Psoas muscle (tissue), 8 donors: ENCODE measurements around the gene OR2Y1. TPM values are rescaled to one million over a fixed set of nuclear protein-coding genes. Genes with fewer than 3 reads are reported as not detected.

Experiments used
- ATAC-seq, 4 donors: fragments of 200-7000 bp; cut with Tn5 transposase; one replicate each; pipeline ENCODE4 v1.9.1; 2020; ENCODE audit warnings: moderate library complexity in 3 of 4, mild to moderate bottlenecking in 2 of 4
- DNase-seq, 2 donors: peaks; one replicate each; pipeline ENCODE4 v3.0.0-alpha.2; 2020
- H3K27ac ChIP-seq: fragments of 200-600 bp; one replicate; pipeline ENCODE4 v1.8.0; 2022
- H3K27me3 ChIP-seq, 3 donors: fragments of 200-600 bp in 1 of 3; one replicate each; pipeline versions ENCODE4 v1.6.1 to v1.8.0; 2013 to 2022; ENCODE audit warnings: low read length in 2 of 3, mild to moderate bottlenecking in 2 of 3, moderate library complexity in 1 of 3; ENCODE audit not compliant: insufficient read depth in 3 of 3
- H3K36me3 ChIP-seq, 2 donors: fragments of 200-600 bp in 1 of 2; one replicate each; pipeline versions ENCODE4 v1.6.1 to v1.8.0; 2013 to 2022; ENCODE audit warnings: low read depth in 1 of 2, mild to moderate bottlenecking in 1 of 2, moderate library complexity in 1 of 2; ENCODE audit not compliant: insufficient read depth in 1 of 2
- H3K4me1 ChIP-seq: fragments of 200-600 bp; one replicate; pipeline ENCODE4 v1.8.0; 2022
- H3K4me3 ChIP-seq: fragments of 200-600 bp; one replicate; pipeline ENCODE4 v1.8.0; 2022; ENCODE audit warnings: mild to moderate bottlenecking
- H3K9me3 ChIP-seq: fragments of 200-600 bp; one replicate; pipeline ENCODE4 v1.8.0; 2022
- WGBS, 3 donors: extraction: QIAGEN DNeasy Blood & Tissue Kit; methylation state at CpG; one replicate each; pipeline versions ENCODE4 v1.1.6 to v1.1.7; 2013; 5-methylcytosine and 5-hydroxymethylcytosine counted together
- intact Hi-C, 2 donors: fragments of 100-400 bp; cut with DNase I; formaldehyde crosslinking; loops; one replicate each; pipeline versions ENCODE4 v1.11.0 to v1.14.2; 2022
- polyA plus RNA-seq, 3 donors: library from polyadenylated mRNA; stranded (reverse); fragments of 200-250 nt; gene quantifications; one replicate each; pipeline ENCODE4 v1.2.3, GENCODE V29; 2013
- total RNA-seq, 4 donors: library from RNA; stranded (reverse); fragmentation: NEBNext Ultra II Directional in 2 of 4; extraction: Animal tissue kit (Norgen Biotek cat#: 25700) in 2 of 4; gene quantifications; one replicate each; pipeline versions ENCODE4 v1.2.1 to v1.2.4, GENCODE V29; 2021 to 2023
- TF ChIP-seq, protein P1 (sequence below): fragments of 200-600 bp; IDR thresholded peaks from one replicate; pipeline ENCODE4 v1.8.0; 2022; ENCODE audit warnings: antibody characterized with exemption
- donor health status: healthy with polysubstance abuse.
- donor health status: DM: no; HTN: no; CAD: no; lungs with moderate emphysema.
- donor health status: Bipolar disorder and iron deficiency.
- donor health status: healthy.
- donor health status: DM: yes; HTN: yes; CAD: no.
- donor health status: DM: no; HTN: no; CAD: no.
- donor health status: DM: no; HTN: no; CAD: no.
- donor health status: DM: yes; HTN: yes; CAD: no.

The OR2Y1 gene
- total and polyA plus RNA-seq, 7 donors, result not detected

DNA sequence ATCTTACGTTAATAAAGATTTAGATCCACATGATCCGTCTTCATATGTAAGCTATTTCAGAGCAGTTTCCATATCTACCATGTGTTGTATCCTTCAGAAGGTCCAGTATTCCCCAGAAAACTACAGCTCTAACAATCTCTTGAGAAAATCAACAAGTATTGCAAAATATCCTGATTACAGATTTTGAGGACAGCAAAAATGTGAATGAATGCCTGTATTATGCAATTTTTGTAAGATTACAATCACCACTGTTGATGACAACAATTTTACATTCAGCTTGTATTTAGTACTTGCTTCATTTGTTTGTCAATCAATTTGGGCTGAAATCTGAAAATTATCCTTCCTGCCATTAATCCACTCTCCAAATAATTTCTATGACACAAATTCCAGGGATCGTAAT, 47.4 kb downstream of the OR2Y1 start:
- ATAC-seq (no peak), DNase-seq (no peak)
- H3K9me3 ChIP-seq, result peaks cover 6% of the 10 kb centered on the region
- no peaks in the 10 kb centered on the region for H3K36me3 ChIP-seq
- intact Hi-C loops, result no loop called here
- TF ChIP-seq, protein P1, sequence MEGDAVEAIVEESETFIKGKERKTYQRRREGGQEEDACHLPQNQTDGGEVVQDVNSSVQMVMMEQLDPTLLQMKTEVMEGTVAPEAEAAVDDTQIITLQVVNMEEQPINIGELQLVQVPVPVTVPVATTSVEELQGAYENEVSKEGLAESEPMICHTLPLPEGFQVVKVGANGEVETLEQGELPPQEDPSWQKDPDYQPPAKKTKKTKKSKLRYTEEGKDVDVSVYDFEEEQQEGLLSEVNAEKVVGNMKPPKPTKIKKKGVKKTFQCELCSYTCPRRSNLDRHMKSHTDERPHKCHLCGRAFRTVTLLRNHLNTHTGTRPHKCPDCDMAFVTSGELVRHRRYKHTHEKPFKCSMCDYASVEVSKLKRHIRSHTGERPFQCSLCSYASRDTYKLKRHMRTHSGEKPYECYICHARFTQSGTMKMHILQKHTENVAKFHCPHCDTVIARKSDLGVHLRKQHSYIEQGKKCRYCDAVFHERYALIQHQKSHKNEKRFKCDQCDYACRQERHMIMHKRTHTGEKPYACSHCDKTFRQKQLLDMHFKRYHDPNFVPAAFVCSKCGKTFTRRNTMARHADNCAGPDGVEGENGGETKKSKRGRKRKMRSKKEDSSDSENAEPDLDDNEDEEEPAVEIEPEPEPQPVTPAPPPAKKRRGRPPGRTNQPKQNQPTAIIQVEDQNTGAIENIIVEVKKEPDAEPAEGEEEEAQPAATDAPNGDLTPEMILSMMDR, result no peak
- H3K27me3 ChIP-seq, result peaks cover 0 to 10% (median 2%) of the 10 kb centered on the region in 3 donors
- WGBS, 3 donors, result 52 to 93% (median 72%) methylated on average over 3 of the region's 3 CpGs
- H3K27ac ChIP-seq, result no peak overlapping the region
- H3K4me1 ChIP-seq, result no peaks in the 10 kb centered on the region
- no peak overlapping the region for H3K4me3 ChIP-seq

DNA sequence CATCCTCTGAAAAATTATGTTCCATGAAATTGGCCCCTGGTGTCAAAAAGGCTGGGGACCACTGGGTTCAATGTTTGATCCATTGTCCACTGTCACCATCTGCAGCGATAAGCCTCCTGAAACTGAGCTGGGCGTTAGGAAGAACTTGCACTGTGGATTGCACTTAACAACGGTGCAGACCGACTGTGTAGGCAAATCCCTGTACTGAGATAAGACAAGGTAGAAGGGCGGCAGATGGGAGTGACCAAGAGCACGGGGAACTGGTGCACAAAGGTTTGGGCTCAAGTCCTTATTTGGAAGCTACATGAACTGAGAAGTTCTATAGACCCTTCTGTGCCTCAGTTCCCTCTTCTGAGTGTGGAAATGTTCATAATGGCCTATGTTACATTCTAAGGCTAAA, 48.8 kb downstream of the OR2Y1 start:
- intact Hi-C loops, result no loop called here
- no peaks in the 10 kb centered on the region for H3K36me3 ChIP-seq
- DNase-seq (no peak), ATAC-seq (no peak)
- 74 to 81% (median 77%) methylated on average over 6 of the region's 6 CpGs for WGBS, 3 donors
- TF ChIP-seq, protein P1, result no peak
- H3K27ac ChIP-seq, result no peak overlapping the region
- peaks cover 4% of the 10 kb centered on the region for H3K9me3 ChIP-seq
- no peak overlapping the region for H3K4me3 ChIP-seq
- no peaks in the 10 kb centered on the region for H3K4me1 ChIP-seq
- peaks cover 0 to 13% (median 2%) of the 10 kb centered on the region in 3 donors for H3K27me3 ChIP-seq

DNA sequence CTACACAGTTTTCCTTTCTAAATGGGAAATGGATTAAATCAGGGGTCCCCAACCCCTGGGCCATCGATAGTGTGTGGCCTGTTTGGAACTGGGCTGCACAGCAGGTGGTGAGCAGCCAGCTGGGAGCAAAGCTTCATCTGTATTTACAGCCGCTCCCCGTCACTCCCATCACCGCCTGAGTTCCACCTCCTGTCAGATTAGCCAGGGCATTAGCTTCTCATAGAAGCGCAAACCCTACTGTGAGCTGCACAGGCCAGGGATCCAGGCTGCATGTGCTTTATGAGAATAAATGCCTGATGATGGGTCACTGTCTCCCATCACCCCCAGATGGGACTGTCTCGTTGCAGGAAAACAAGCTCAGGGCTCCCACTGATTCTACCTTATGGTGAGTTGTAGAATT, 49.3 kb downstream of the OR2Y1 start:
- 51 to 53% (median 53%) methylated on average over 6 of the region's 6 CpGs for WGBS, 3 donors
- intact Hi-C loops, result no loop called here
- no peak for DNase-seq
- no peaks in the 10 kb centered on the region for H3K36me3 ChIP-seq
- no peaks in the 10 kb centered on the region for H3K4me1 ChIP-seq
- peaks cover 0 to 13% (median 2%) of the 10 kb centered on the region in 3 donors for H3K27me3 ChIP-seq
- H3K27ac ChIP-seq, result no peak overlapping the region
- ATAC-seq, result no peak
- no peak overlapping the region for H3K4me3 ChIP-seq
- TF ChIP-seq, protein P1, result no peak
- no peaks in the 10 kb centered on the region for H3K9me3 ChIP-seq

DNA sequence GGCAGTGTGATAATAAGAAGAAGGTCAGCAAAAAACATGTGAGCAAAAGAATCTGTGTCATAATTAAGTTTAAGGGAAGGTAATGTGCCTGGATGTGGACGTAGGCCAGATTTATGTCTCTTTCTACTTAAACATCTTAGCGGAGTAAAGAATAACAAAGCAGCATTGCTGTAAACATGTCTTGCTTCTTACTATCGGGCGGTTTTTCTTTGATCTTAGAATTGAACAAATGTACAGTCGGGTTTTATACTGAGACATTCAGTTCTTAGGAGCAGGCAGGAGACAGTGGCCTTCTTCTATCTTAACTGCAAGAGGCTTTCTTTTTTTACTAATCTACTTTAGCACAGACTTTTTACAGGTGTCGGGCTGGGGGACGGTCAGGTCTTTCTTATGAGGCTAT, 50.1 kb downstream of the OR2Y1 start:
- ATAC-seq (no peak), DNase-seq (no peak)
- peaks cover under 1 to 14% (median 2%) of the 10 kb centered on the region in 3 donors for H3K27me3 ChIP-seq
- H3K4me1 ChIP-seq, result no peaks in the 10 kb centered on the region
- H3K4me3 ChIP-seq, result no peak overlapping the region
- H3K36me3 ChIP-seq, result no peaks in the 10 kb centered on the region
- TF ChIP-seq, protein P1, result no peak
- H3K27ac ChIP-seq, result no peak overlapping the region
- no peaks in the 10 kb centered on the region for H3K9me3 ChIP-seq
- intact Hi-C loops, result no loop called here
- 74 to 76% (median 76%) methylated on average over 7 of the region's 7 CpGs for WGBS, 3 donors

Other genes starting within 250 kb of the OR2Y1 start
- 10 to 100 TPM in 1 of 4 donors, 1 to 10 TPM in 3; 7.0 to 12.7 (median 8.9) TPM for gene CNOT6, start 245.7 kb downstream of the OR2Y1 start, total RNA-seq
- 10 to 100 TPM in 1 of 3 donors, 1 to 10 TPM in 2; 3.6 to 13.7 (median 8.4) TPM for gene CNOT6, start 245.7 kb downstream of the OR2Y1 start, polyA plus RNA-seq
- under 1 TPM in 1 of 4 donors, not detected in 3; 0.46 TPM for gene SCGB3A1, start 148.6 kb downstream of the OR2Y1 start, total RNA-seq
- not detected for gene SCGB3A1, start 148.6 kb downstream of the OR2Y1 start, polyA plus RNA-seq
- gene FLT4, start 90.5 kb downstream of the OR2Y1 start, total RNA-seq, result 1 to 10 TPM; 3.3 to 7.3 (median 3.7) TPM
- 1 to 10 TPM; 1.7 to 3.7 (median 2.3) TPM for gene FLT4, start 90.5 kb downstream of the OR2Y1 start, polyA plus RNA-seq
- gene MGAT1, start 62.7 kb upstream of the OR2Y1 start, total RNA-seq, result 10 to 100 TPM; 53.6 to 92.3 (median 70.0) TPM
- 100 to 1,000 TPM in 1 of 3 donors, 10 to 100 TPM in 2; 68.1 to 134 (median 77.8) TPM for gene MGAT1, start 62.7 kb upstream of the OR2Y1 start, polyA plus RNA-seq
- gene ZFP62, start 121.2 kb upstream of the OR2Y1 start, total RNA-seq, result 10 to 100 TPM; 11.0 to 14.6 (median 12.8) TPM
- gene ZFP62, start 121.2 kb upstream of the OR2Y1 start, polyA plus RNA-seq, result 10 to 100 TPM in 1 of 3 donors, 1 to 10 TPM in 2; 6.0 to 25.6 (median 8.6) TPM
- under 1 TPM in 3 of 4 donors, not detected in 1; 0.19 to 0.46 (median 0.27) TPM for gene BTNL8, start 159.1 kb upstream of the OR2Y1 start, total RNA-seq
- under 1 TPM in 2 of 3 donors, not detected in 1; 0.09 to 0.13 TPM for gene BTNL8, start 159.1 kb upstream of the OR2Y1 start, polyA plus RNA-seq
- gene BTNL3, start 248.8 kb upstream of the OR2Y1 start, total RNA-seq, result not detected
- gene BTNL3, start 248.8 kb upstream of the OR2Y1 start, polyA plus RNA-seq, result under 1 TPM in 2 of 3 donors, not detected in 1; 0.01 to 0.09 TPM